Lung (tissue), 12 donors: ENCODE measurements around the gene BCL11A. TPM values are rescaled to one million over a fixed set of nuclear protein-coding genes. Genes with fewer than 3 reads are reported as not detected.

Experiments
- ATAC-seq: fragments of 200-7000 bp; cut with Tn5 transposase; one replicate; pipeline ENCODE4 v1.9.1; 2020; ENCODE audit warnings: moderate number of reproducible peaks; ENCODE audit not compliant: insufficient read depth, low FRiP score
- DNase-seq, 3 donors: peaks; one replicate each; pipeline ENCODE4 v3.0.0-alpha.2; 2013 to 2017
- H3K27ac ChIP-seq, 2 donors: one replicate each; pipeline ENCODE4 v1.5.1; 2013; ENCODE audit warnings: mild to moderate bottlenecking in 2 of 2, moderate library complexity in 2 of 2, control low read depth in 1 of 2, inconsistent platforms in 1 of 2, low read depth in 1 of 2, low read length in 1 of 2
- H3K27me3 ChIP-seq, 3 donors: one replicate each; pipeline ENCODE4 v1.5.1; 2013; ENCODE audit warnings: low read length in 2 of 3; ENCODE audit not compliant: control insufficient read depth in 3 of 3, insufficient read depth in 3 of 3
- H3K36me3 ChIP-seq, 4 donors: one replicate each; pipeline ENCODE4 v1.5.1; 2013; ENCODE audit warnings: low read length in 4 of 4, mild to moderate bottlenecking in 1 of 4, moderate library complexity in 1 of 4; ENCODE audit not compliant: control insufficient read depth in 4 of 4, insufficient read depth in 4 of 4
- H3K4me1 ChIP-seq, 5 donors: one replicate each; pipeline ENCODE4 v1.5.1; 2013; ENCODE audit warnings: low read length in 5 of 5, mild to moderate bottlenecking in 2 of 5, moderate library complexity in 1 of 5; ENCODE audit not compliant: control insufficient read depth in 5 of 5, insufficient read depth in 5 of 5
- H3K4me3 ChIP-seq: one replicate; pipeline ENCODE4 v1.5.1; 2013; ENCODE audit warnings: mild to moderate bottlenecking, control low read depth, moderate library complexity
- H3K9ac ChIP-seq, 2 donors: one replicate each; pipeline ENCODE4 v1.5.1; 2013; ENCODE audit warnings: low read length in 2 of 2, control low read depth in 1 of 2; ENCODE audit not compliant: insufficient read depth in 1 of 2
- H3K9me3 ChIP-seq, 4 donors: one replicate each; pipeline ENCODE4 v1.5.1; 2013; ENCODE audit warnings: low read length in 3 of 4, mild to moderate bottlenecking in 1 of 4, moderate library complexity in 1 of 4; ENCODE audit not compliant: control insufficient read depth in 4 of 4, insufficient read depth in 3 of 4
- CTCF ChIP-seq: IDR thresholded peaks from 2 replicates; pipeline ENCODE4 v1.5.1; 2012; ENCODE audit warnings: mild to moderate bottlenecking; ENCODE audit errors: control extremely low read depth, extremely low read depth
- WGBS, 2 donors: extraction: QIAGEN DNeasy Blood & Tissue Kit; methylation state at CpG; one replicate each; pipeline ENCODE4 v1.1.7; 2013; 5-methylcytosine and 5-hydroxymethylcytosine counted together
- polyA plus RNA-seq, 2 donors: library from polyadenylated mRNA; stranded (reverse); fragments of 200-250 nt; gene quantifications; one replicate each; pipeline ENCODE4 v1.2.1, GENCODE V29; 2013
- total RNA-seq, 2 donors: library from RNA; depleted of rRNA in 1 of 2; stranded (reverse); fragments of >200 nt in 1 of 2; gene quantifications; one replicate each; pipeline ENCODE4 v1.2.1, GENCODE V29; 2014 to 2021
- donor health status: control.
- donor health status: control.
- donor health status: Bipolar disorder and iron deficiency.
- donor health status: healthy.
- donor health status: DM: yes; HTN: yes; CAD: no.

The BCL11A gene
- total and polyA plus RNA-seq, 4 donors, result 1.5 to 21.1 (median 4.7) TPM

GRCh38 chr2:60550984-60551239 lies 2.5 kb downstream of the BCL11A start:
- 2 to 6% methylated on average over 8 of the region's 8 CpGs for WGBS, 2 donors
- no peaks in the 10 kb centered on the region for H3K9me3 ChIP-seq
- DNase-seq (no peak), ATAC-seq (no peak)
- no peak overlapping the region for H3K9ac ChIP-seq
- H3K4me3 ChIP-seq, result no peak overlapping the region
- H3K27me3 ChIP-seq, result peaks cover 2 to 8% (median 4%) of the 10 kb centered on the region in 3 donors
- no peaks in the 10 kb centered on the region for H3K36me3 ChIP-seq
- H3K4me1 ChIP-seq, result peaks cover 0 to 29% (median 11%) of the 10 kb centered on the region in 5 donors
- no peak overlapping the region for H3K27ac ChIP-seq
- no peak for TF ChIP-seq CTCF

- WGBS, 2 donors, result 1% methylated on average over 61 to 62 of the region's 62 CpGs
- peak; percentile 90 to 95 (median 92) for DNase-seq
- Histone ChIP-seq H3K27ac (peak overlapping the region; percentile 62 to 95), H3K9ac (peak overlapping the region in 1 of 2 donors; percentile 28), H3K4me3 (peak overlapping the region; percentile 50), H3K4me1 (peaks cover 0 to 26% (median 11%) of the 10 kb centered on the region in 5 donors), H3K36me3 (no peaks in the 10 kb centered on the region), H3K9me3 (no peaks in the 10 kb centered on the region), H3K27me3 (peaks cover 0 to 3% (median 2%) of the 10 kb centered on the region in 3 donors)
- peak; percentile 25 for TF ChIP-seq CTCF
- peak; percentile 79 for ATAC-seq
Observed at GRCh38 chr2:60550178-60550983, 3.1 kb downstream of the BCL11A start.

- Histone ChIP-seq H3K4me1 (peaks cover 0 to 23% (median 11%) of the 10 kb centered on the region in 5 donors), H3K9ac (peak overlapping the region in 1 of 2 donors; percentile 28), H3K36me3 (no peaks in the 10 kb centered on the region), H3K9me3 (no peaks in the 10 kb centered on the region), H3K27me3 (peaks cover 0 to 2% (median 2%) of the 10 kb centered on the region in 3 donors), H3K27ac (peak overlapping the region; percentile 62 to 95), H3K4me3 (peak overlapping the region; percentile 50)
- 0 to 1% methylated on average over 13 of the region's 13 CpGs for WGBS, 2 donors
- ATAC-seq, result no peak
- TF ChIP-seq CTCF, result no peak
- DNase-seq, result no peak
Observed at GRCh38 chr2:60549928-60550177, 3.6 kb downstream of the BCL11A start.
